HCT116 (cell line): ENCODE data around the gene BOD1. TPM values are rescaled to one million over a fixed set of nuclear protein-coding genes. Genes with fewer than 3 reads are reported as not detected.

ENCODE experiments used
- ATAC-seq: fragments of 200-7000 bp; cut with Tn5 transposase; 2 replicates; pipeline ENCODE4 v1.9.1; 2020; ENCODE audit warnings: mild to moderate bottlenecking, moderate library complexity
- BruUV-seq: library from RNA; stranded (reverse); fragments of 400-500 nt; replicated peaks from 2 replicates; lab custom pipeline; 2021; lab: Mats Ljungman, UMichigan
- CTCF ChIA-PET: fragments of 300-600 bp; sonication (Branson Sonifier 250); formaldehyde crosslinking; loops from one replicate; lab custom pipeline; 2021; ENCODE audit warnings: antibody characterized with exemption; lab: Charles Lee
- POLR2A ChIA-PET: fragments of 300-600, 350-600 bp; sonication (Branson Sonifier 250); formaldehyde crosslinking; loops from one replicate; lab custom pipeline; 2021; ENCODE audit warnings: antibody characterized with exemption; lab: Charles Lee
- RAD21 ChIA-PET, 2 experiments: fragments of 300-600 bp; sonication (Branson Sonifier 250); formaldehyde crosslinking; loops; one replicate each; lab custom pipeline; 2023; ENCODE audit warnings: low total read pairs in 2 of 2; ENCODE audit not compliant: uncharacterized antibody in 2 of 2, unreplicated experiment in 2 of 2, low non-redundant PET in 1 of 2; lab: Charles Lee
- DNase-seq: peaks from one replicate; pipeline ENCODE4 v3.0.0-alpha.2; 2010; ENCODE audit warnings: low read depth, low spot score
- H2AFZ ChIP-seq: fragments of 200-600 bp; shearing (Covaris generic), sonication (generic); 2 replicates; pipeline ENCODE4 v1.6.1; 2017; ENCODE audit warnings: low read depth, mixed run types, mixed read lengths, antibody characterized with exemption, low read length; ENCODE audit not compliant: poor library complexity, severe bottlenecking
- H3K27ac ChIP-seq: 2 replicates; pipeline ENCODE4 v1.5.1; 2012; ENCODE audit warnings: low read depth, low read length
- H3K27me3 ChIP-seq: fragments of 200-600 bp; sonication (generic); 2 replicates; pipeline ENCODE4 v1.6.1; 2016; ENCODE audit warnings: mixed run types, low read length, mixed read lengths; ENCODE audit not compliant: insufficient read depth
- H3K36me3 ChIP-seq, 2 experiments: fragments of 200-500 bp in 1 of 2; fragments of 200-600 bp in 1 of 2; sonication (Bioruptor generic) in 1 of 2; sonication (generic) in 1 of 2; 2 replicates each; pipeline versions ENCODE4 v1.5.1 to v1.6.1; 2014 to 2016; ENCODE audit warnings: low read length in 2 of 2, inconsistent platforms in 1 of 2, mixed read lengths in 1 of 2, mixed run types in 1 of 2; ENCODE audit not compliant: insufficient read depth in 2 of 2, control insufficient read depth in 1 of 2
- H3K4me1 ChIP-seq, 2 experiments: fragments of 200-600 bp in 1 of 2; sonication (generic) in 1 of 2; 2 replicates each; pipeline versions ENCODE4 v1.5.1 to v1.6.1; 2012 to 2017; ENCODE audit warnings: low read length in 2 of 2, inconsistent platforms in 1 of 2, mild to moderate bottlenecking in 1 of 2, mixed read lengths in 1 of 2, mixed run types in 1 of 2, moderate library complexity in 1 of 2; ENCODE audit not compliant: insufficient read depth in 2 of 2, control insufficient read depth in 1 of 2
- H3K4me2 ChIP-seq: fragments of 200-600 bp; sonication (generic); 2 replicates; pipeline ENCODE4 v1.6.1; 2017; ENCODE audit warnings: mixed run types, low read length, mixed read lengths
- H3K4me3 ChIP-seq, 2 experiments: fragments of 200-600 bp in 1 of 2; sonication (generic) in 1 of 2; replicated peaks in 1 of 2; 2 replicates each; pipeline ENCODE4 v1.5.1; 2011 to 2016; ENCODE audit warnings: low read length in 2 of 2, control low read depth in 1 of 2, low read depth in 1 of 2, mild to moderate bottlenecking in 1 of 2, mixed read lengths in 1 of 2, mixed run types in 1 of 2
- H3K79me2 ChIP-seq: fragments of 200-600 bp; sonication (generic); 2 replicates; pipeline ENCODE4 v1.6.1; 2017; ENCODE audit warnings: mild to moderate bottlenecking, mixed run types, low read length, moderate library complexity, mixed read lengths; ENCODE audit not compliant: insufficient read depth
- H3K9ac ChIP-seq: fragments of 200-600 bp; sonication (generic); 2 replicates; pipeline ENCODE4 v1.6.1; 2016; ENCODE audit warnings: low read length, mixed read lengths
- H3K9me2 ChIP-seq: fragments of 200-600 bp; sonication (generic), shearing (Covaris generic); 2 replicates; pipeline ENCODE4 v1.6.1; 2017; ENCODE audit warnings: mixed run types, mild to moderate bottlenecking, moderate library complexity; ENCODE audit not compliant: insufficient read depth
- H3K9me3 ChIP-seq, 2 experiments: fragments of 200-500 bp in 1 of 2; fragments of 200-600 bp in 1 of 2; sonication (Bioruptor generic) in 1 of 2; sonication (generic) in 1 of 2; 2 replicates each; pipeline ENCODE4 v1.6.1; 2014 to 2017; ENCODE audit warnings: low read length in 2 of 2, mixed read lengths in 2 of 2, inconsistent platforms in 1 of 2, low read depth in 1 of 2, mild to moderate bottlenecking in 1 of 2, mixed run types in 1 of 2, moderate library complexity in 1 of 2; ENCODE audit not compliant: control insufficient read depth in 1 of 2, insufficient read depth in 1 of 2
- H4K20me1 ChIP-seq: fragments of 200-600 bp; sonication (generic), shearing (Covaris generic); 2 replicates; pipeline ENCODE4 v1.6.1; 2017; ENCODE audit warnings: mixed run types, mild to moderate bottlenecking, moderate library complexity; ENCODE audit not compliant: insufficient read depth
- EGR1 ChIP-seq: IDR thresholded peaks from 2 replicates; pipeline ENCODE4 v1.6.1; 2012; ENCODE audit warnings: low read depth
- ELF1 ChIP-seq: IDR thresholded peaks from 2 replicates; pipeline ENCODE4 v1.6.1; 2012; ENCODE audit warnings: low read depth, borderline replicate concordance
- EZH2 ChIP-seq: fragments of 200-600 bp; sonication (generic); IDR thresholded peaks from 2 replicates; pipeline ENCODE4 v1.6.1; 2017; ENCODE audit warnings: antibody characterized with exemption, mixed run types
- EZH2phosphoT487 ChIP-seq: fragments of 200-600 bp; IDR thresholded peaks from 2 replicates; pipeline ENCODE4 v1.6.1; 2018; ENCODE audit warnings: antibody characterized with exemption, borderline replicate concordance
- POLR2A ChIP-seq: IDR thresholded peaks from 2 replicates; pipeline ENCODE4 v1.7.0; 2011; ENCODE audit warnings: borderline replicate concordance; ENCODE audit not compliant: insufficient read depth, insufficient read length; ENCODE audit errors: extremely low read depth
- SP1 ChIP-seq: IDR thresholded peaks from 2 replicates; pipeline ENCODE4 v1.6.1; 2012; ENCODE audit warnings: low read depth
- SRF ChIP-seq: IDR thresholded peaks from 2 replicates; pipeline ENCODE4 v1.6.1; 2012; ENCODE audit warnings: low read depth
- TCF7L2 ChIP-seq: IDR thresholded peaks from 2 replicates; pipeline ENCODE4 v1.7.0; 2011; ENCODE audit warnings: borderline replicate concordance, inconsistent platforms; ENCODE audit not compliant: insufficient read depth, insufficient read length; ENCODE audit errors: extremely low read depth
- YY1 ChIP-seq: IDR thresholded peaks from 2 replicates; pipeline ENCODE4 v1.6.1; 2011; ENCODE audit warnings: low read length, low read depth, moderate library complexity, mild to moderate bottlenecking; ENCODE audit not compliant: insufficient replicate concordance; ENCODE audit errors: extremely low read depth
- intact Hi-C: fragments of 100-400 bp; cut with micrococcal nuclease; formaldehyde crosslinking; loops from 2 replicates; pipeline ENCODE4 v1.10.0; 2022
- total RNA-seq: library from RNA; stranded (reverse); gene quantifications from one replicate; pipeline ENCODE4 v1.2.1, GENCODE V29; 2021; ENCODE audit not compliant: unreplicated experiment
- TF ChIP-seq, protein P1 (sequence below), 3 experiments: fragments of 200-600 bp in 1 of 3; sonication (generic) in 1 of 3; IDR thresholded peaks in 2 of 3; conservative IDR thresholded peaks in 1 of 3; 2 replicates each; pipeline ENCODE4 v1.5.1; 2012 to 2017; ENCODE audit warnings: low read depth in 2 of 3, low read length in 2 of 3, antibody characterized with exemption in 1 of 3, borderline replicate concordance in 1 of 3, control low read depth in 1 of 3, mild to moderate bottlenecking in 1 of 3, mixed read lengths in 1 of 3, mixed run types in 1 of 3, moderate library complexity in 1 of 3; ENCODE audit not compliant: insufficient read depth in 1 of 3
- TF ChIP-seq, protein P2 (sequence below): IDR thresholded peaks from 2 replicates; pipeline ENCODE4 v1.6.1; 2011; ENCODE audit warnings: mild to moderate bottlenecking, low read length, moderate library complexity; ENCODE audit not compliant: insufficient replicate concordance; ENCODE audit errors: extremely low read depth

The BOD1 gene
- total RNA-seq, 1 experiment from 2014 or later = 60.2 TPM

DNA sequence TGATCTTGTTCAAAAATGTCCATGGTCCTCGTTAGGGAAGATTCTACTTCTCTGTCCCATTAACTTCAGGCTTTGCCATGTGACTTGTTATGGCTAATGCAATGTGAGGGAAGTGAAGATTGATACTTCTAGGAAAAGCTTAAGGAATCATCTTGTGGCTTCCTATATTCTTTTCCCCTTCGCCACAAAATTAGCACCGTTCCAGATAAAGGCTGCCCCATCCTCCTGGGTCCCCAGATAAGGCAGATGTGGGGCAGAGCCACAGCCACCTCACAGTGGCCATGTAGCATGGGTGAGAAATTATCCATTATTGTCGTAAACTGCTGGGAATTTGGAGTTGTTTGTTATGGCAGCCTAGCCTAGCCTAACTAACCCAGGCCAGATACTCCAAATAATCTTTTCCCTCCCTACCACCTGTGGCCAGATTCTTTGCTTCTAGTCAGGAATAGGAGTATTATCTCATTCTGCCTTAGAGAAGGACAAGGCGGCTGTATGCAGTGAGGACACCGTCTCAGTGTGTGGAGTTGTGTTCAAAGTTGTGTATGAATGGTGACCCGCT lies 31.9 kb upstream of the BOD1 start:
- Histone ChIP-seq H4K20me1 (no peaks in the 10 kb centered on the region), H3K27ac (no peak overlapping the region), H3K79me2 (no peaks in the 10 kb centered on the region), H3K27me3 (peaks cover 9% of the 10 kb centered on the region; the same call in 1 of the 2 replicates), H3K9me2 (peaks cover 4% of the 10 kb centered on the region; the same call in 1 of the 2 replicates), H3K9ac (no peak overlapping the region), H2AFZ (no peak overlapping the region)
- no peak for DNase-seq
- TF ChIP-seq TCF7L2 (no peak), POLR2A (no peak), SP1 (no peak), EZH2 (no peak), ELF1 (no peak), SRF (no peak), EZH2phosphoT487 (no peak), EGR1 (no peak), YY1 (no peak)
- TF ChIP-seq, protein P1, sequence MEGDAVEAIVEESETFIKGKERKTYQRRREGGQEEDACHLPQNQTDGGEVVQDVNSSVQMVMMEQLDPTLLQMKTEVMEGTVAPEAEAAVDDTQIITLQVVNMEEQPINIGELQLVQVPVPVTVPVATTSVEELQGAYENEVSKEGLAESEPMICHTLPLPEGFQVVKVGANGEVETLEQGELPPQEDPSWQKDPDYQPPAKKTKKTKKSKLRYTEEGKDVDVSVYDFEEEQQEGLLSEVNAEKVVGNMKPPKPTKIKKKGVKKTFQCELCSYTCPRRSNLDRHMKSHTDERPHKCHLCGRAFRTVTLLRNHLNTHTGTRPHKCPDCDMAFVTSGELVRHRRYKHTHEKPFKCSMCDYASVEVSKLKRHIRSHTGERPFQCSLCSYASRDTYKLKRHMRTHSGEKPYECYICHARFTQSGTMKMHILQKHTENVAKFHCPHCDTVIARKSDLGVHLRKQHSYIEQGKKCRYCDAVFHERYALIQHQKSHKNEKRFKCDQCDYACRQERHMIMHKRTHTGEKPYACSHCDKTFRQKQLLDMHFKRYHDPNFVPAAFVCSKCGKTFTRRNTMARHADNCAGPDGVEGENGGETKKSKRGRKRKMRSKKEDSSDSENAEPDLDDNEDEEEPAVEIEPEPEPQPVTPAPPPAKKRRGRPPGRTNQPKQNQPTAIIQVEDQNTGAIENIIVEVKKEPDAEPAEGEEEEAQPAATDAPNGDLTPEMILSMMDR (IDR thresholded peaks at IDR 0.05 in 2 of 3, conservative IDR thresholded peaks at IDR 0.05 in 1 of 3; ENCODE audit: borderline replicate concordance in 1 of 3, insufficient read depth in 1 of 3, low read depth in 2 of 3, low read length in 2 of 3) = no peak
- TF ChIP-seq, protein P2, sequence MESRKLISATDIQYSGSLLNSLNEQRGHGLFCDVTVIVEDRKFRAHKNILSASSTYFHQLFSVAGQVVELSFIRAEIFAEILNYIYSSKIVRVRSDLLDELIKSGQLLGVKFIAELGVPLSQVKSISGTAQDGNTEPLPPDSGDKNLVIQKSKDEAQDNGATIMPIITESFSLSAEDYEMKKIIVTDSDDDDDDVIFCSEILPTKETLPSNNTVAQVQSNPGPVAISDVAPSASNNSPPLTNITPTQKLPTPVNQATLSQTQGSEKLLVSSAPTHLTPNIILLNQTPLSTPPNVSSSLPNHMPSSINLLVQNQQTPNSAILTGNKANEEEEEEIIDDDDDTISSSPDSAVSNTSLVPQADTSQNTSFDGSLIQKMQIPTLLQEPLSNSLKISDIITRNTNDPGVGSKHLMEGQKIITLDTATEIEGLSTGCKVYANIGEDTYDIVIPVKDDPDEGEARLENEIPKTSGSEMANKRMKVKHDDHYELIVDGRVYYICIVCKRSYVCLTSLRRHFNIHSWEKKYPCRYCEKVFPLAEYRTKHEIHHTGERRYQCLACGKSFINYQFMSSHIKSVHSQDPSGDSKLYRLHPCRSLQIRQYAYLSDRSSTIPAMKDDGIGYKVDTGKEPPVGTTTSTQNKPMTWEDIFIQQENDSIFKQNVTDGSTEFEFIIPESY = no peak
- TF ChIP-seq, all 23 proteins: peak for 0
- BruUV-seq = no TSS peak
- no peak overlapping the region for H3K4me2 ChIP-seq
- H3K9me3 ChIP-seq = no peaks in the 10 kb centered on the region
- intact Hi-C loops = no loop called here
- no peak overlapping the region for H3K4me3 ChIP-seq
- H3K4me1 ChIP-seq = no peaks in the 10 kb centered on the region
- ATAC-seq = no peak
- POLR2A ChIA-PET = no interaction called here
- RAD21 ChIA-PET = no interaction called here
- CTCF ChIA-PET = no interaction called here
- H3K36me3 ChIP-seq = no peaks in the 10 kb centered on the region
